ENCODE measurements around the gene KIAA0753.
"Not testable (repeated sequence)": the region's sequence is repeated elsewhere in the genome, so short reads cannot be mapped to it uniquely, and the experiment has no call there.

Gene KIAA0753

GRCh38 chr17:6657633-6658287 is 17.2 kb upstream of the KIAA0753 start:
- Histone ChIP-seq H3K4me2 (ENCODE audit: low read length) (peak overlapping the region; percentile 66), H2AFZ (ENCODE audit: low read length) (no peak overlapping the region), H3K9ac (ENCODE audit: low read length) (peak overlapping the region; percentile 75)

GRCh38 chr17:6656797-6657632 is 16.5 kb upstream of the KIAA0753 start:
- H3K9ac ChIP-seq (ENCODE audit: low read length), result peak overlapping the region; percentile 75
- H3K4me2 ChIP-seq (ENCODE audit: low read length), result peak overlapping the region; percentile 66
- H4K20me1 ChIP-seq (ENCODE audit: insufficient read depth, low read length); H3K9me2 ChIP-seq (ENCODE audit: low read depth, low read length); H2AFZ ChIP-seq (ENCODE audit: low read length); H3F3A ChIP-seq (ENCODE audit: insufficient read depth, low read length); H3K79me2 ChIP-seq (ENCODE audit: insufficient read depth, low read length); H3K9me3 ChIP-seq (ENCODE audit: low read length); H3K27ac ChIP-seq (ENCODE audit: low read depth, low read length, poor library complexity, severe bottlenecking); H3K36me3 ChIP-seq (ENCODE audit: insufficient read depth, low read length); H3K27me3 ChIP-seq (ENCODE audit: insufficient read depth, low read length): not testable (repeated sequence)
- TF ChIP-seq CTCF (IDR thresholded peaks at IDR 0.05; ENCODE audit: low read length), result peak; percentile 8; the same call in 1 of the 2 replicates
- H3K4me1 ChIP-seq (ENCODE audit: insufficient read depth, low read length, severe bottlenecking), result peaks cover 62% of the 10 kb centered on the region
- H3K4me3 ChIP-seq (ENCODE audit: low read depth, low read length, poor library complexity, severe bottlenecking), result peak overlapping the region; percentile 70

More at GRCh38 chr17:6657633-6658287, 17.2 kb upstream of the KIAA0753 start:
- H3K27me3 ChIP-seq (ENCODE audit: insufficient read depth, low read length), result no peaks in the 10 kb centered on the region
- peaks cover 3% of the 10 kb centered on the region; the same call in 1 of the 2 replicates for H3K36me3 ChIP-seq (ENCODE audit: insufficient read depth, low read length)
- TF ChIP-seq CTCF (IDR thresholded peaks at IDR 0.05; ENCODE audit: low read length), result no peak
- TF ChIP-seq EZH2 (IDR thresholded peaks at IDR 0.05; ENCODE audit: borderline replicate concordance, low read length), result no peak
- H3F3A ChIP-seq (ENCODE audit: insufficient read depth, low read length), result 0 out of 2 replicates have a peak, but pooled peaks cover 6% of the 10 kb centered on the region
- H3K9me2 ChIP-seq (ENCODE audit: low read depth, low read length), result no peaks in the 10 kb centered on the region
- H3K9me3 ChIP-seq (ENCODE audit: low read length), result no peaks in the 10 kb centered on the region
- H4K20me1 ChIP-seq (ENCODE audit: insufficient read depth, low read length), result no peaks in the 10 kb centered on the region
- peak overlapping the region; percentile 70 for H3K4me3 ChIP-seq (ENCODE audit: low read depth, low read length, poor library complexity, severe bottlenecking)
- no peaks in the 10 kb centered on the region for H3K79me2 ChIP-seq (ENCODE audit: insufficient read depth, low read length)
- H3K4me1 ChIP-seq (ENCODE audit: insufficient read depth, low read length, severe bottlenecking), result peaks cover 55% of the 10 kb centered on the region
- no peak overlapping the region for H3K27ac ChIP-seq (ENCODE audit: low read depth, low read length, poor library complexity, severe bottlenecking)

- H3F3A ChIP-seq (ENCODE audit: insufficient read depth, low read length), result peaks cover 11% of the 10 kb centered on the region; the same call in 1 of the 2 replicates
- not testable (repeated sequence) for H3K9me2 ChIP-seq (ENCODE audit: low read depth, low read length); H4K20me1 ChIP-seq (ENCODE audit: insufficient read depth, low read length); H3K27me3 ChIP-seq (ENCODE audit: insufficient read depth, low read length); H3K9me3 ChIP-seq (ENCODE audit: low read length); H3K4me3 ChIP-seq (ENCODE audit: low read depth, low read length, poor library complexity, severe bottlenecking); H3K79me2 ChIP-seq (ENCODE audit: insufficient read depth, low read length); H3K36me3 ChIP-seq (ENCODE audit: insufficient read depth, low read length); H3K27ac ChIP-seq (ENCODE audit: low read depth, low read length, poor library complexity, severe bottlenecking); H2AFZ ChIP-seq (ENCODE audit: low read length); H3K9ac ChIP-seq (ENCODE audit: low read length)
- H3K4me2 ChIP-seq (ENCODE audit: low read length), result peak overlapping the region; percentile 35; the same call in 1 of the 2 replicates
- peaks cover 59% of the 10 kb centered on the region for H3K4me1 ChIP-seq (ENCODE audit: insufficient read depth, low read length, severe bottlenecking)
Observed at GRCh38 chr17:6655732-6656361, 15.3 kb upstream of the KIAA0753 start.
